Retinal pigment epithelial cell (primary cell): ENCODE results near the gene FOXC1.

Experiments used
- DNase-seq: peaks from one replicate; pipeline ENCODE4 v3.0.0-alpha.2; 2010; ENCODE audit warnings: low read depth
- H3K4me3 ChIP-seq: 2 replicates; pipeline ENCODE4 v1.5.1; 2011; ENCODE audit warnings: mild to moderate bottlenecking, low read length, control low read depth, moderate library complexity
- TF ChIP-seq, protein P1 (sequence below): conservative IDR thresholded peaks from 2 replicates; pipeline ENCODE4 v1.5.1; 2011; ENCODE audit warnings: low read depth, low read length, control low read depth, inconsistent platforms

FOXC1 gene

DNA sequence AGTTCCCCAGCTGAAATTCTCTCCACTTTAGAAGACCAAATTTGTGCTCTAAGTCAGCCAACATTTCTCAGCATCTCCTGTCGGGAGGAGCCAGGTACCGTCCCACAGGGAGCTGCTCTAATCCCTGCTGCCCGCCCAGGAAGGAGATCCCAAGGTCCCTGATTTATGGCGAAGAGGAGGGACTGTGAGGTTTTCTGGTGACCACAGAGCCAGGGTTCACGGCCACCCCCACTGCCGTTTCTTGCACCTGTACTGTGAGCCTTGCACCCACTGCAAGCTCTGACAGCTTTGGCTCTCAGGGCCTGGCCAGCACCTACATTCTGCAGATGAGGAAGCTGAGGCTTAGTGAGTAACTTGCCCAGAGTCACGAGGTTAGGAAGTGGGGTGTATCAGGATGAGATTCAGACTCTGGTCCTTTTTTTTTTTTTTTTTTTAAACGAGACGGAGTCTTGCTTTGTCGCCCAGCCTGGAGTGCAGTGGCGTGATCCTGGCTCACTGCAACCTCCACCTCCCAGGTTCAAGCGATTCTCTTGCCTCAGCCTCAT is 34.9 kb downstream of the FOXC1 start:
- no peak for DNase-seq
- no peak overlapping the region for H3K4me3 ChIP-seq
- TF ChIP-seq, protein P1, sequence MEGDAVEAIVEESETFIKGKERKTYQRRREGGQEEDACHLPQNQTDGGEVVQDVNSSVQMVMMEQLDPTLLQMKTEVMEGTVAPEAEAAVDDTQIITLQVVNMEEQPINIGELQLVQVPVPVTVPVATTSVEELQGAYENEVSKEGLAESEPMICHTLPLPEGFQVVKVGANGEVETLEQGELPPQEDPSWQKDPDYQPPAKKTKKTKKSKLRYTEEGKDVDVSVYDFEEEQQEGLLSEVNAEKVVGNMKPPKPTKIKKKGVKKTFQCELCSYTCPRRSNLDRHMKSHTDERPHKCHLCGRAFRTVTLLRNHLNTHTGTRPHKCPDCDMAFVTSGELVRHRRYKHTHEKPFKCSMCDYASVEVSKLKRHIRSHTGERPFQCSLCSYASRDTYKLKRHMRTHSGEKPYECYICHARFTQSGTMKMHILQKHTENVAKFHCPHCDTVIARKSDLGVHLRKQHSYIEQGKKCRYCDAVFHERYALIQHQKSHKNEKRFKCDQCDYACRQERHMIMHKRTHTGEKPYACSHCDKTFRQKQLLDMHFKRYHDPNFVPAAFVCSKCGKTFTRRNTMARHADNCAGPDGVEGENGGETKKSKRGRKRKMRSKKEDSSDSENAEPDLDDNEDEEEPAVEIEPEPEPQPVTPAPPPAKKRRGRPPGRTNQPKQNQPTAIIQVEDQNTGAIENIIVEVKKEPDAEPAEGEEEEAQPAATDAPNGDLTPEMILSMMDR: no peak

DNA sequence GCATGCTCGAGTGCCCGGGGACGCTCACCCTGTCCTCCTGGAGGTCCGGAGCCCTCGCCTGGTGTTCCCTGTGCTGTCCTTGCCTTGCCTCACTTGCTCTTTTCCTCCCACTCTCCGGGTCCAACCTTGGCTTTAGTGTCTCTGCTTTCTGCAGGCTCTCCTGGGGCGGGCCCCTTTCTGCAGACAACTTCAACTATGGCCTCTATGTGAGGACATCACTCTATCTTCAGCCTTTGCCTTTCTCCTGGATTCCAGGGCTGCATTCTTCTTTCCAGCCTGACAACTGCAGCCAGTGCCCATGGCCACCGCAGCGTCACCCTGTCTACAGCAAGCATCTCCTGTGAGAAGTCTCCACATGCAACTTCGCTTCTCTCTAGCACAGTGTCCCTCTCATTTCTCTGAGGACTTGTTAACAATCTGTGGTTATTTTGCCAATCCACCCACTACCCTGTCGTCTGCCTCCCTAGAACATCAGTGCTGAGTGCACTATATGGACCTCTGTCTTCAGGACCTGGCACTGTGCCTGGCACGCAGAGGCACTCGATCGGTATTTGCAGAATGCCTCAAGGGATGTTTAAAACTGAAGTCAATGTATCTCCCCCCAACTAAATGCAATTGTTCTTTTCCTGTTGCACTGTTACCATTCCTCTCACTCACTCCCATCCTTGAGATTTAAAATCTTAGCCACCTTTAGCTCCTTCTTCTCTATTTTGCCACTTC is 35.9 kb downstream of the FOXC1 start:
- no peak overlapping the region for H3K4me3 ChIP-seq
- no peak for DNase-seq
- TF ChIP-seq, protein P1: no peak

DNA sequence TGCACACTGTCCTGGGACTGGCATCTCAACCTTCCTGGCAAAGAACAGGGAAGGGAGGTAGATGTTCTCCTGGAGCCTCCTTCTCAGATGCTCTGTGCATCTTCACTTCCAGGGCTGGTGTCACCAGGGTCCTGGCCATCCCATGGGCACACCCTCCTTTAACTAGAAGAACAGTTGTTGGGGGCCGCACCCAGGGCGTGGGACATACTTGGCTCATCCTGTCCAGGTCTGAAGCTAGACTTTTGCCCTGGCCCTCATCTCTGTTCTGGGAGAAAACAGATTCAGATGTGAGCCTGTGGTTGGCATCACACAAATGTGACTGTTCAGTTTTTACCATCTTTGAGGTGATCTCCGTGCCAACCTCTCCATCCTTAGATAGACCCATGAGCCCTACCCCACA is 41.6 kb downstream of the FOXC1 start:
- DNase-seq: no peak
- no peak overlapping the region for H3K4me3 ChIP-seq
- TF ChIP-seq, protein P1: no peak

DNA sequence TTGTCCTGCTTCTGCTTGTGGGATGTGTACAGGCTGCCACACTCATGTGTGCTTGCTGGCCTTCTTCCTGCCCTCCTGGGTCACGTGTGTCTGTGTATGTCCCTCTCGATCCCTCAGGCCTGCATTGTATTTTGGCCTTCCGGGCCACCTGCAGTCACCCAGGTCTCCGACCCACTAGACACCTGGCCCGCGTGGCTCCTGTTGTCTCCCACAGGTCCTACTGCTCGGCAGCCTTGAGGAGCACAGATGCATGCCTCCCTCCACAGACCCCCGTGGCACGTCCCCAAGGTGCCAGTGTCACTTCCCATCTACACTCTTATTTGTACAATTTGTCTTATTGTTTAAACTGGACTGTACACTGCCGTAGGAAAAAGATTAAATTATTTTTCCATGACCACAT is 43.1 kb downstream of the FOXC1 start:
- DNase-seq: no peak
- TF ChIP-seq, protein P1: no peak
- no peak overlapping the region for H3K4me3 ChIP-seq

DNA sequence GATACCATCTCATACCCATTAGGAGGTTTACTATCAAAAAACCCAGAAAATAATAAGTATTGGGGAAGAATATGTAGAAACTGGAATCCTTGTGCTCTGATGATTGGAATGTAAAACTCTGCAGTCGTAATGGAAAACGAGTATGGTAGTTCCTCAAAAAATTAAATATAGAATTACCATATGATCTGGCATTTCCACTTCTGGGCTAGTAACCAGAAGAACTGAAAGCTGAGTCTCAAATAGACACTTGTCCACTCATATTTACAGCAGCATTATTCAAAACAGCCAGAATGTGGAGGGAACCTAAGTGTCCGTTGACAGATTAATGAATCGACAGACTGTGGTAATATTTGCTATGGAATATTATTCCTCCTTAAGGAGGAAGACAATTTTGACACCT is 44.3 kb downstream of the FOXC1 start:
- no peak overlapping the region for H3K4me3 ChIP-seq
- no peak for DNase-seq
- TF ChIP-seq, protein P1: no peak

DNA sequence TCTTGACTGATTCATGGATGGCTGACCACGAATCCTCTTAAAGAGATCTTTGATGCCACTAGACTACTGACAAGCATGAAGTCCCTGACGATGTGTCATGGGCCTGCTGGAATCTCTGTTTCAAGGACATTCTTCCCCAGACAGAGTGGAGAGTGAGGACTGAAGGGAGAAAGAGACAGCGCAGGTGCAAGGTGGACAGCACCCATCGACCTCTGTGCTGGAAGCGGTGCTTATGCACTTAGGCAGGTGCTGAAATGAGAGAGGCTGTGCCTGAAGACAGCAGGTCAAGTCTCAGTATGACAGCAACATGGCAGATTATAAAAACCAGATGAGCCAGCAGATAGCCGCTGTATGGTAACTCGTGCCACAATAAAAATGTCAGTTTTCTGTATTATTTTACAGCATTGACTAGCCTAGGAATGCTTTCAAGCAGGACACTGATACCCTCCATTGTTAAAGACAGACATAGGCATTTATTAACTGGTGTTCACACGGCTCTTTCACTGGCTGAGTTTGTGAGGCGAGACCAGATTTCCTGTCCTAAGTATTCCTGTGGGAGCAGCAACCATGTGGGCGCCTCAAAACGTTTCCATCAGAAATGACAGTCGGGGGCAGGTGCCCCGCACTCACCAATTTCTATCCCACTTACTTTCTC is 47.5 kb downstream of the FOXC1 start:
- H3K4me3 ChIP-seq: no peak overlapping the region
- TF ChIP-seq, protein P1: no peak
- no peak for DNase-seq

DNA sequence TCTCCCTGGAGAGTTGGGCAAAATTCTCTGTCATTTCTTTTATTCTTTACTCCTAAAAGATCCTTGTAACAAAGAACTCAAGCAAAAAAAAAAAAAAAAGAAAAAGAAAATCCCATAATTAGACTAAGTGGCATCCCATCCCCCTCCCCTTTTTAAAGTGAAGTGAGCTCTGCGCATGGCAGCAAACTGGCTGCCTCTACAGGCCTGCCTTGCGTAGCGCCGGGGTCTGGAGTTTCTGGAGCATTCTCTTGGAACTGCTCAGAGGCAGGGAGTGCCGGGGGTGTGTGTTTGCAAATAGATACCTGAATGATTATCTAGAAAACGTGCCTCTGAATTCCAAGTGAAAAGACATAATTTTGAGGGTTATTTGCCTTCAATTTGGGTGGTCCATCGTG is 48.1 kb downstream of the FOXC1 start:
- H3K4me3 ChIP-seq: no peak overlapping the region
- TF ChIP-seq, protein P1: no peak
- DNase-seq: no peak
